Measurements from ENCODE around the gene SCTR. TPM values are rescaled to one million over a fixed set of nuclear protein-coding genes. Genes with fewer than 3 reads are reported as not detected.
A peak's percentile ranks its signal among the peaks of the same experiment; 100 is the strongest.

The SCTR gene
- total and polyA plus RNA-seq, 2 of the 13 experiments (the other 11 are each of a cell fraction or from before 2014, with no cell fraction given): not detected

- ChIA-PET CTCF (ENCODE audit: low intra/inter-chr PET ratio, low total read pairs) (no interaction called here), POLR2A (no interaction called here)
- no peak overlapping the region for H3K4me2 ChIP-seq (ENCODE audit: low read depth, low read length)
- H3K4me3 ChIP-seq (replicated peaks in 1 of 3; ENCODE audit: insufficient read depth in 1 of 3, low read depth in 2 of 3, low read length in 3 of 3): no peak overlapping the region
- H3K27ac ChIP-seq (ENCODE audit: extremely low read length, insufficient read depth, low read length): no peak overlapping the region
- H3K27me3 ChIP-seq (ENCODE audit: control insufficient read depth in 1 of 2, insufficient read depth in 2 of 2, low read length in 2 of 2): peaks cover 1 to 36% of the 10 kb centered on the region in 2 experiments
- 59% methylated on average over 3 of the region's 3 CpGs for WGBS (ENCODE audit: low lambda C conversion rate)
- 0 out of 2 replicates have a peak, but pooled peaks cover 3% of the 10 kb centered on the region for H3K4me1 ChIP-seq (ENCODE audit: insufficient read depth, low read length)
- H4K20me1 ChIP-seq (ENCODE audit: insufficient read depth, low read length): no peaks in the 10 kb centered on the region
- H3K9me3 ChIP-seq (ENCODE audit: low read length): no peaks in the 10 kb centered on the region
- no peak overlapping the region for H3K9ac ChIP-seq (ENCODE audit: insufficient read depth, low read depth, low read length)
- H2AFZ ChIP-seq (ENCODE audit: low read length): no peak overlapping the region
- BruUV-seq (replicated peaks): no TSS peak
- TF ChIP-seq ZBTB40 (IDR thresholded peaks at IDR 0.05) (peak; percentile 56; the same call in 1 of the 2 replicates), ZBTB40 (CRISPR knock-in tag; IDR thresholded peaks at IDR 0.05) (peak; percentile 67; the same call in 1 of the 2 replicates), RFX3 (CRISPR knock-in tag; IDR thresholded peaks at IDR 0.05) (no peak)
- H3K36me3 ChIP-seq (replicated peaks in 1 of 2; ENCODE audit: control insufficient read depth in 1 of 2, insufficient read depth in 2 of 2, low read length in 2 of 2): no peaks in the 10 kb centered on the region
- intact Hi-C loops (cut with micrococcal nuclease; ENCODE audit: unreplicated experiment): no loop called here
- in situ Hi-C loops (cut with HindIII; ENCODE audit: extremely low pct_ligation_motif_present, low pct_unique_long_range_greater_than_20kb): no loop called here
- FAIRE-seq (no peak), DNase-seq (ENCODE audit: low spot score) (no peak), ATAC-seq (no peak)
- no peaks in the 10 kb centered on the region for H3K79me2 ChIP-seq (ENCODE audit: insufficient read depth, low read length)
These were observed 130.1 kb downstream of the SCTR start for GRCh38 chr2:119393971-119394748.

Other genes with a start within 250 kb of the SCTR start
- gene C2orf76, start 157.6 kb downstream of the SCTR start, total RNA-seq (2016; rRNA removed; fragmentation: Illumina TruSeq; extraction: Trizol): 8.5 TPM in 2 replicates
- 6.5 and 7.7 TPM in 2 replicates for gene C2orf76, start 157.6 kb downstream of the SCTR start, polyA plus RNA-seq (2011; rRNA removed)
- gene DBI, start 157.5 kb downstream of the SCTR start, total RNA-seq (2016; rRNA removed; fragmentation: Illumina TruSeq; extraction: Trizol): 659 and 853 TPM in 2 replicates
- gene DBI, start 157.5 kb downstream of the SCTR start, polyA plus RNA-seq (2011; rRNA removed): 330 and 331 TPM in 2 replicates
- 23.7 and 37.7 TPM in 2 replicates for gene TMEM37, start 92.6 kb downstream of the SCTR start, total RNA-seq (2016; rRNA removed; fragmentation: Illumina TruSeq; extraction: Trizol)
- gene TMEM37, start 92.6 kb downstream of the SCTR start, polyA plus RNA-seq (2011; rRNA removed): 115 and 141 TPM in 2 replicates
- not detected in 2 replicates for gene CFAP221, start 20.0 kb upstream of the SCTR start, total RNA-seq (2016; rRNA removed; fragmentation: Illumina TruSeq; extraction: Trizol)
- not detected in 2 replicates for gene CFAP221, start 20.0 kb upstream of the SCTR start, polyA plus RNA-seq (2011; rRNA removed)
- 44.7 and 47.9 TPM in 2 replicates for gene TMEM177, start 154.7 kb upstream of the SCTR start, total RNA-seq (2016; rRNA removed; fragmentation: Illumina TruSeq; extraction: Trizol)
- gene TMEM177, start 154.7 kb upstream of the SCTR start, polyA plus RNA-seq (2011; rRNA removed): 34.7 and 46.6 TPM in 2 replicates
- gene PTPN4, start 235.4 kb upstream of the SCTR start, total RNA-seq (2016; rRNA removed; fragmentation: Illumina TruSeq; extraction: Trizol): 34.6 and 40.4 TPM in 2 replicates
- gene PTPN4, start 235.4 kb upstream of the SCTR start, polyA plus RNA-seq (2011; rRNA removed): 20.3 and 21.7 TPM in 2 replicates